GM23248 (cell line): ENCODE measurements around the gene KLK5. TPM values are rescaled to one million over a fixed set of nuclear protein-coding genes. Genes with fewer than 3 reads are reported as not detected.

Experiments used
- DNase-seq: peaks from one replicate; pipeline ENCODE4 v3.0.0-alpha.2; 2015
- H2AFZ ChIP-seq: fragments of 200-600 bp; sonication (generic); 2 replicates; pipeline ENCODE4 v1.6.1; 2016; ENCODE audit warnings: antibody characterized with exemption
- H3F3A ChIP-seq: fragments of 200-600 bp; sonication (generic); 2 replicates; pipeline ENCODE4 v1.6.1; 2016; ENCODE audit warnings: mild to moderate bottlenecking, antibody characterized with exemption, mixed run types; ENCODE audit not compliant: insufficient read depth
- H3K27ac ChIP-seq: fragments of 200-600 bp; sonication (generic); 2 replicates; pipeline ENCODE4 v1.5.1; 2016; ENCODE audit warnings: mild to moderate bottlenecking
- H3K27me3 ChIP-seq: fragments of 200-600 bp; sonication (generic); replicated peaks from 2 replicates; pipeline ENCODE4 v1.6.1; 2016; ENCODE audit warnings: mild to moderate bottlenecking; ENCODE audit not compliant: insufficient read depth
- H3K36me3 ChIP-seq: fragments of 200-600 bp; sonication (generic); 2 replicates; pipeline ENCODE4 v1.6.1; 2016; ENCODE audit warnings: low read depth, mild to moderate bottlenecking
- H3K4me1 ChIP-seq: fragments of 200-600 bp; sonication (generic); 2 replicates; pipeline ENCODE4 v1.6.1; 2016; ENCODE audit warnings: mild to moderate bottlenecking; ENCODE audit not compliant: insufficient read depth
- H3K4me2 ChIP-seq: fragments of 200-600 bp; sonication (generic); one replicate; pipeline ENCODE4 v1.6.1; 2016; ENCODE audit warnings: mild to moderate bottlenecking; ENCODE audit not compliant: unreplicated experiment
- H3K4me3 ChIP-seq: fragments of 200-600 bp; sonication (generic); 2 replicates; pipeline ENCODE4 v1.5.1; 2016; ENCODE audit warnings: mild to moderate bottlenecking
- H3K79me2 ChIP-seq: fragments of 200-600 bp; sonication (generic); 2 replicates; pipeline ENCODE4 v1.6.1; 2016; ENCODE audit warnings: mild to moderate bottlenecking; ENCODE audit not compliant: insufficient read depth
- H3K9ac ChIP-seq: fragments of 200-600 bp; sonication (generic); 2 replicates; pipeline ENCODE4 v1.6.1; 2016; ENCODE audit warnings: mild to moderate bottlenecking
- H3K9me2 ChIP-seq: fragments of 200-600 bp; sonication (generic); 2 replicates; pipeline ENCODE4 v1.6.1; 2016; ENCODE audit warnings: mixed run types, mild to moderate bottlenecking, moderate library complexity; ENCODE audit not compliant: insufficient read depth
- H3K9me3 ChIP-seq: fragments of 200-600 bp; sonication (generic); one replicate; pipeline ENCODE4 v1.6.1; 2017; ENCODE audit warnings: low read depth
- H4K20me1 ChIP-seq: fragments of 200-600 bp; sonication (generic); 2 replicates; pipeline ENCODE4 v1.6.0; 2016; ENCODE audit not compliant: insufficient read depth
- EZH2 ChIP-seq: fragments of 200-600 bp; sonication (generic); IDR thresholded peaks from 2 replicates; pipeline ENCODE4 v1.6.1; 2018; ENCODE audit warnings: antibody characterized with exemption, mild to moderate bottlenecking; ENCODE audit not compliant: insufficient read depth, poor library complexity, severe bottlenecking
- EZH2phosphoT487 ChIP-seq: fragments of 200-600 bp; sonication (generic); IDR thresholded peaks from 2 replicates; pipeline ENCODE4 v1.6.1; 2018; ENCODE audit warnings: antibody characterized with exemption, moderate library complexity, mild to moderate bottlenecking, low read depth; ENCODE audit not compliant: insufficient read depth
- WGBS, 2 experiments: methylation state at CpG; one replicate each; pipeline ENCODE4 v1.1.6; 2015 to 2017; ENCODE audit warnings: low lambda C conversion rate in 2 of 2, low coverage in 1 of 2; ENCODE audit errors: missing lambda C conversion rate in 2 of 2; 5-methylcytosine and 5-hydroxymethylcytosine counted together
- in situ Hi-C: fragments of 300-500 bp; cut with MboI; formaldehyde crosslinking; loops from 2 replicates; pipeline ENCODE4 v1.15.0; 2020
- polyA plus RNA-seq: library from polyadenylated mRNA; unstranded; fragments of >200 nt; fragmentation: Nextera tagmentation; extraction: Ambion mirVana; gene quantifications from 2 replicates; pipeline ENCODE4 v1.2.1, GENCODE V29; 2016
- total RNA-seq: library from RNA; depleted of rRNA; stranded (reverse); fragments of >200 nt; shearing (Covaris generic); gene quantifications from 2 replicates; pipeline ENCODE4 v1.2.3, GENCODE V29; 2014

The KLK5 gene
- total and polyA plus RNA-seq, 2 experiments from 2014 or later: not detected

- WGBS, 2 experiments: 47 to 48% methylated on average over 4 of the region's 4 CpGs
- Histone ChIP-seq H3K36me3 (no peaks in the 10 kb centered on the region), H3K9me3 (no peaks in the 10 kb centered on the region), H3K4me2 (no peak overlapping the region), H2AFZ (no peak overlapping the region), H3K4me3 (no peak overlapping the region), H3K9ac (no peak overlapping the region), H3K27ac (no peak overlapping the region), H3K27me3 (peaks cover 8% of the 10 kb centered on the region; the same call in 1 of the 2 replicates), H3F3A (no peaks in the 10 kb centered on the region), H3K79me2 (no peaks in the 10 kb centered on the region), H3K4me1 (no peaks in the 10 kb centered on the region), H3K9me2 (no peaks in the 10 kb centered on the region), H4K20me1 (no peaks in the 10 kb centered on the region)
- no peak for TF ChIP-seq EZH2phosphoT487
- no peak for TF ChIP-seq EZH2
- no peak for DNase-seq
- in situ Hi-C loops: loop anchor here (25.0 kb wide), 1 partner anchor 540 kb away; the partner anchor contains the start of gene NAPSA
Measured at GRCh38 chr19:50902640-50903039, 50.2 kb downstream of the KLK5 start.

GRCh38 chr19:50899569-50899968 lies 53.3 kb downstream of the KLK5 start:
- no peak overlapping the region for H3K4me2 ChIP-seq
- no peaks in the 10 kb centered on the region for H3K4me1 ChIP-seq
- no peaks in the 10 kb centered on the region for H3K9me2 ChIP-seq
- no peaks in the 10 kb centered on the region for H3K79me2 ChIP-seq
- no peaks in the 10 kb centered on the region for H3K36me3 ChIP-seq
- no peak overlapping the region for H3K4me3 ChIP-seq
- DNase-seq: no peak
- no peaks in the 10 kb centered on the region for H3K9me3 ChIP-seq
- H3K27ac ChIP-seq: no peak overlapping the region
- no peak for TF ChIP-seq EZH2
- TF ChIP-seq EZH2phosphoT487: no peak
- 12% methylated on average over 3 of the region's 3 CpGs for WGBS, 2 experiments
- H3F3A ChIP-seq: no peaks in the 10 kb centered on the region
- no peaks in the 10 kb centered on the region; the same call in 1 of the 2 replicates for H3K27me3 ChIP-seq
- no peaks in the 10 kb centered on the region for H4K20me1 ChIP-seq
- H2AFZ ChIP-seq: no peak overlapping the region
- no peak overlapping the region for H3K9ac ChIP-seq
- in situ Hi-C loops: no loop called here

GRCh38 chr19:50898018-50898417 lies 54.8 kb downstream of the KLK5 start:
- Histone ChIP-seq H3K4me3 (no peak overlapping the region), H3K4me2 (no peak overlapping the region), H3K9me3 (no peaks in the 10 kb centered on the region), H3K4me1 (no peaks in the 10 kb centered on the region), H2AFZ (no peak overlapping the region), H3K27me3 (no peaks in the 10 kb centered on the region; the same call in 1 of the 2 replicates), H4K20me1 (no peaks in the 10 kb centered on the region), H3K79me2 (no peaks in the 10 kb centered on the region), H3K27ac (no peak overlapping the region), H3K36me3 (no peaks in the 10 kb centered on the region), H3K9ac (no peak overlapping the region), H3K9me2 (no peaks in the 10 kb centered on the region), H3F3A (no peaks in the 10 kb centered on the region)
- in situ Hi-C loops: no loop called here
- no peak for DNase-seq
- no peak for TF ChIP-seq EZH2phosphoT487
- TF ChIP-seq EZH2: no peak
- 12 to 15% methylated on average over 4 of the region's 4 CpGs for WGBS, 2 experiments

GRCh38 chr19:50897612-50898011 lies 55.2 kb downstream of the KLK5 start:
- Histone ChIP-seq H3K9me3 (no peaks in the 10 kb centered on the region), H3F3A (no peaks in the 10 kb centered on the region), H2AFZ (no peak overlapping the region), H3K9ac (no peak overlapping the region), H3K79me2 (no peaks in the 10 kb centered on the region), H3K27ac (no peak overlapping the region), H3K36me3 (no peaks in the 10 kb centered on the region), H3K27me3 (no peaks in the 10 kb centered on the region; the same call in 1 of the 2 replicates), H3K4me2 (no peak overlapping the region), H3K4me1 (no peaks in the 10 kb centered on the region), H4K20me1 (no peaks in the 10 kb centered on the region), H3K4me3 (no peak overlapping the region), H3K9me2 (no peaks in the 10 kb centered on the region)
- TF ChIP-seq EZH2: no peak
- TF ChIP-seq EZH2phosphoT487: no peak
- in situ Hi-C loops: no loop called here
- DNase-seq: no peak
- WGBS, 2 experiments: 32 to 37% methylated on average over 3 of the region's 3 CpGs

GRCh38 chr19:50897191-50897607 lies 55.6 kb downstream of the KLK5 start:
- TF ChIP-seq EZH2: no peak
- TF ChIP-seq EZH2phosphoT487: no peak
- DNase-seq: no peak
- WGBS, 2 experiments: 37 to 63% methylated on average over 3 of the region's 3 CpGs

More at GRCh38 chr19:50897191-50897607, 55.6 kb downstream of the KLK5 start:
- Histone ChIP-seq H3K4me2 (no peak overlapping the region), H3K9me2 (no peaks in the 10 kb centered on the region), H3K4me3 (no peak overlapping the region), H2AFZ (no peak overlapping the region), H3K79me2 (no peaks in the 10 kb centered on the region), H3K36me3 (no peaks in the 10 kb centered on the region), H3K9me3 (no peaks in the 10 kb centered on the region), H3K27ac (no peak overlapping the region), H4K20me1 (no peaks in the 10 kb centered on the region), H3F3A (no peaks in the 10 kb centered on the region), H3K4me1 (no peaks in the 10 kb centered on the region), H3K27me3 (no peaks in the 10 kb centered on the region; the same call in 1 of the 2 replicates), H3K9ac (no peak overlapping the region)
- in situ Hi-C loops: no loop called here
